Activated effector memory CD4-positive, alpha-beta T cell treated with Interleukin-2 at 50 U/mL for 16 hours (primary cell): ENCODE data around the gene GOLGA6A.
"Not testable (repeated sequence)": the region's sequence is repeated elsewhere in the genome, so short reads cannot be mapped to it uniquely, and the experiment has no call there.

ENCODE experiments used
- DNase-seq: peaks from one replicate; pipeline ENCODE4 v3.0.0-alpha.2; 2020

Gene GOLGA6A

DNA sequence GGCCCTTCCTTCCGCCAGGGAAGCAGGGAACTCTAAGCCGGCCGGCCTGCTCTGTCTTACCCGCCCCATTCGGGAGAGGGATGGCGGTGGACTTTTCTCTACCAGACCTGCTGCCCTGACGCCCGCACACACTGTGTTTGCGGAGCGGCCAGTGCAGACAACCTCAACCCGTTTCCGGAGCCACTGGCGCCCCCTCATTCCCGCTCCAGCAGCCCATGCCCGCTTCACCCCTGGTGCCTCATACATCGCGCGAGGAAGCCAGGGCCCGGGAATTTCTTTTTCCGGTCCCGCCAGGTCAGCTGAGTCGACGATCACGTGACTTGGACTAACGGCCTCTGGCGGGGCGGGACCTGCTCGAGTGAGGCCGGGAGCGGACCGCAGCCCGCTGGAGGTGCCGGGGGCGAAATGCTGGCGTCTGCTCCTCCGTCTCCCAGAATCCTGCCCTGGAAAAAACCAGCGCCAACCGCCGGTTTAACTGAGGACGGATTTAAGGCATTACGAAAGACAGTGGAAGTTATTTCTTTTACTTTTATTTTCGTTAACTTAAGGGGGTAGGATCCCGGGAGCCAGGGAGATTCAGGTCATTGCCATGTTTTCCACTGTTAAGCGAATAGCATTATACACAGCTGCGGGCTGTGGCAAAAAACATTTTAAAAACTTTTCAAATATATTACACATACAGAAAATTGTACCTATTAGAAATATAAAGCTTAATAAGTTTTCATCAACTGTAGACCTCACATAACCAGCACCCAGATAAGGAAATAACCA is 17.8 kb upstream of the GOLGA6A start:
- DNase-seq: peak; percentile 51

GRCh38 chr15:74096753-74097474 is 14.6 kb upstream of the GOLGA6A start:
- not testable (repeated sequence) for DNase-seq

GRCh38 chr15:74095610-74096009 is 13.3 kb upstream of the GOLGA6A start:
- not testable (repeated sequence) for DNase-seq

- not testable (repeated sequence) for DNase-seq
These were observed 12.2 kb upstream of the GOLGA6A start for GRCh38 chr15:74094567-74094966.

GRCh38 chr15:74075781-74076180 is 6.6 kb downstream of the GOLGA6A start:
- DNase-seq: not testable (repeated sequence)

DNA sequence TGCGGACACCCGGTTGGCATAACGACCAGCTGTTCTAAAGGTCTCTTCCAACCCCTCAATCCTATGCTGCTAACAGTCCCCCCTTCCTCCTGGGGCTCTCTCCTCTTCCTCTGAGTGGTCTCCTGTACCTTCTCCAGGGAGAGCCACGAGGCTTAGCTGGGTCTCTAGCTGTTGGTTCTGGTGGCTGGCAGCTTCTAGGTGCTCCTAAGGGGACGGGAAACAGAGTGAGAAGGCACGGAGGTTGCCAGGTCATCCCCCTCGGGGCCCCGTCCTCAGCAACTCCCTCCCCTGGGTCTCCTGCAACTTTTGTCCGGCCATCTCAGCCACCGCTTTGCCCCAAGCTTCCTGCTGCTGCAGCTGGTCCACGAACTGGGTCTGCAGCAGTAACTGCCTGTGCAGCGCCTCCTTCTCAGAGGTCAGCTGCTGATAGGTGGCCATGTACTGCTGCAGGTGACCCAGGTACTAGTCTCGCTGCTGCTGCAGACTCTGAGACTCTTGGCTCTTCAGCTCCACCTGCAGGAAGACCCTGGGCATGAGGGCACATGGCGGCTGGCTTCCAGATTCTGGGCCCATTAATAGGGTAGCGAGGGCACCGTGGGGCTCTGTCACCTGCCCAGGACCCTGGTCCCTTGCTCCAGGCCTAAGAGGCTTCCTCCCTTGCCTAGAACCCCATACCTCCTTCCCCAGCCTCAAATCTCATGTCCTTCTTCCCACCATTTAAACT is 9.6 kb downstream of the GOLGA6A start:
- peak; percentile 13 for DNase-seq

DNA sequence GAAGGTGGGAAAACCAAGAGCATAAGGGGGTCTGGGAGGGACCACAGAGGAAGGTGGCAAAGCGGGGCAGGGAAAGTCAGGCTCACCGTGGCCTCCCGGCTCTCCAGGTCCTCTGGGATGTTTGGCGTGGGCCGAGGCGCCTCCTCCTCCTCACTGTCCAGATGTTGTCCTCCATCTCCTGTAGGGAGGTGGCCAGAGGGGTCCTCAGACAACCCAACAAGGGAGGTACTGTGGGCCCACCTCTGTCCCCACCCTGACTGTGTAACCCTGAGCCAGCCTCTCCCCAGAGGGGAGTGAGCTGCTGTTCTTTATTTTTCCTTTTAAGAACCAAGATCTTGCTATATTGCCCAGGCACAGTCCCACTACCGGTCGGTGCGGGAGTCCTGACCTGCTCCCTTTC is 10.2 kb downstream of the GOLGA6A start:
- not testable (repeated sequence) for DNase-seq

DNA sequence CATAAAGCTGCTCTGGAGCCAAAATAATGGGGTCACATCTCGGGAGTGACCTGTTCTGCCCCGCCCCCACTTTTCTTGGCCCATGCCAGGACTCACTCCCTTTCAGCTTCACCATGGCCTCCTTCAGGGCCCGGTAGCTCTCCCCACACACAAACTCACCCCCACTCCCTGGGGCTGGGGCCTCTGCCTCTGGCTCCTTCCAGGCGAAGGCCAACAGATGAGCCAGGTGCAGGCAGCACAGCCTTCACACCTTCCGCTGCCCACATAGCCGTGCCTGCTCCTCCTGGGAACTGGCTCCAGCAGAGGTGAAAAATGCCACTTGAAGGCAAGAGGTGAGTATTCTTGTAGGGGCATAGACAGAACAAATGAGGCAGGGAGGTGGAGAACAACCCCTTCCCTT is 10.7 kb downstream of the GOLGA6A start:
- not testable (repeated sequence) for DNase-seq

DNA sequence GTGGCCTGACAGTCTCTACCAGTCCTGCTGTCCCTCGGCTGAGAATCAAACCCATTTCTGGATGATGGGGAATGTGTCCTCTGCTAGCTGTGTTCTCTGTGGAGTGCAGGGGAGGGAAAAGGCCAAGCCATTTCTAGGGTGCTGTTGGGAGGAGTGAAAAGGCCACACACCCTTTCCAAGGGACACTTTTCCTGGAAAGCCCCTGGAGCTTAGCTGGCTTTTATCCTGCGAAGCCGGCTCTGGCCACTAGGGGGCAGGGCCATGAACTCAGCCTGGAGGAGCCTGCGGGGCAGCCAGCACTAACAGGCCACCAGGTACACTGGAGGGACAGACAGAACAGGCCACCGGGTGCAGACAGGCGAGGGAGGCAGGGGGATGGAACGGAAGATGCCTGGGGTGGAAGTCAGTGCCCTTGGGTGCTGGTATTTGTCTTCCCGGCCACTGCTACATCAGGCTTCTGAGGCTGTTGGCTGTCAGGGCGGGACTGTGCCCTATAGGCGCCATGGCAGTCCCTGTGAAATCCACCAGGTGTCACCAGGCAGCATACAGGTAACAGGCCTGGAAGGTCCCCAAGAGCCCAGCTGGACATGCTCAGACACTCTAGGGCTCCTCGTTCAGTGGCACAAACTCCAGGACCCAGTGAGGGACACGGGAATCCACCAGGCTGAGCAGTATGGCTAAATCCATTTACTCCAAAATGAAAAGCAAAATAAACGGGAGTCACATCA is 16.5 kb downstream of the GOLGA6A start:
- peak; percentile 36 for DNase-seq

- not testable (repeated sequence) for DNase-seq
These were observed 17.5 kb downstream of the GOLGA6A start for GRCh38 chr15:74064822-74065221.

DNA sequence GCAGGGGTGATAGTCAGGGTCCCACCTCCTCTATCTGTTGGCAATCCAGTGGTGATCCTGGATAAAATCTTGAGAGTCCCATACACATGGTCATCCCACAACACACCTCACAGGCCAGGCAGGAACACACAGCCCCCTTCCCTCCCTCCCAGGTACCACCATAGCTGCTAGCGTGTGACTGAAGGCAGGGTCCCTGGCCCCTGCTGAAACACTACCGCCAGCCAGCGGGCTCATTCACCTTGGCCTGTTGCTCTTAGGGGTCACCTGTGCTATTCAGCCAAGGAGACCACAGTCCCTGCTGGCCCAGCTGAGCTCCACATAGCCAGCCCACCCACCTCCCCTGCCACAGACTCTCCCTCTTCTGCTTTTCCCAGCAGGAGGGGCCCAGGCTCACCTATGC is 18.2 kb downstream of the GOLGA6A start:
- DNase-seq: not testable (repeated sequence)

DNA sequence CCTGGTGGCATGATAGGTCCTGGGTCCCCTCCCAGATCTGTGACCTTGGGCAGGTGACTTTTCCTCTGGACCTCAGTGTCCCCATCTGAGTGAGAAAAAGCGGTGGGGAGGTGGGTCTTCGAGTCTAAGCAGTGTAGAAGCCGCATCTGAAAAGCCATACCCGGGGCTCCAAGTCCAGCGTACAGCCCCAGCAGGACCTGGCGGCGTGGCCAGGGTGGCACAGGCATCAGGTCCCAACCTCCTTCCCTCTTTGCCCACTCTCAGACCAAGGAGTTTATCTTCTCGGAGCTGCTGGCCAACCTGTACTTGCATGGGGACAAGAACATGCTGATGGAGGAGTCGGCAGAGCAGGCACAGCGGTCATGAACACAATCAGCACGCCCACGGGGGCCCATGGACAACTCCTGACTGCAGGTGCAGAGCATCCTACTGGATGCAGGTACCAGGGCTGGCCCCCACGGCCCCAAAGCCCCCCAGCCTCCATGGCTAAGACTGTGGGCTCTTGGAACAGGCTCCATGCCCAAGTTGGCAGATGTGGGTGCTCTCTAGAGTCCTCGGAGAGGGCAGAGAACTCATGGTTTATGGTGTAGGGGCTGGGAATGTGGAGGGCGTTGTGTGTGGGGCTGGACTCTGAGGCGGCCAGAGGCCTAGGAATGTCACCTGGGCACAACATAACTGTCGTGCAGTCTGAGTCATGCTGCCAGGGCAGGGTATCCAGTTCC is 18.8 kb downstream of the GOLGA6A start:
- DNase-seq: not testable (repeated sequence)

GRCh38 chr15:74062671-74063070 is 19.7 kb downstream of the GOLGA6A start:
- DNase-seq: no peak

- DNase-seq: no peak
These were observed 20.1 kb downstream of the GOLGA6A start for GRCh38 chr15:74062236-74062635.

GRCh38 chr15:74060251-74060650 is 22.1 kb downstream of the GOLGA6A start:
- no peak for DNase-seq

- DNase-seq: not testable (repeated sequence)
These were observed 23.1 kb downstream of the GOLGA6A start for GRCh38 chr15:74059050-74059833.

DNA sequence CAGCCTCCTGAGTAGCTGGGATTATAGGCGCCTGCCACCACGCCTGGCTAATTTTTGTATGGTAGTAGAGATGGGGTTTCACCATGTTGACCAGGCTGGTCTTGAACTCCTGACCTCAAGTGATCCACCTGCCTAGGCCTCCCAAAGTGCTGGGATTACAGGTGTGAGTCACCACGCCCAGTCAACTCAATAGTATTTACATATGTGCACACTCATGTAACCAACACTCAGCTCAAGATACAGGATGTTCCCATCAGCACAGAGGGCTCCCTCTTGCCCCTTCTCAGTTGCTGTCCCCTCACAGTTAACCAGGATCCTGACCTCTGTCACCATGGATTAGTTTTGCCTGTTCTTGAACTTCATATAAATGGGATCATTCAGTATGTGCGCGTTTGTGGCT is 26.0 kb downstream of the GOLGA6A start:
- not testable (repeated sequence) for DNase-seq

GRCh38 chr15:74055804-74056203 is 26.5 kb downstream of the GOLGA6A start:
- DNase-seq: no peak

- DNase-seq: peak; percentile 55
These were observed 28.3 kb downstream of the GOLGA6A start for GRCh38 chr15:74053941-74054529.

GRCh38 chr15:74053517-74053916 is 28.8 kb downstream of the GOLGA6A start:
- DNase-seq: no peak
